Fibroblast of peridontal ligament (primary cell): Measurements from ENCODE around the gene NTHL1.

Source experiments
- DNase-seq: peaks from one replicate; pipeline ENCODE4 v3.0.0-alpha.2; 2010; ENCODE audit errors: extremely low read depth

The NTHL1 gene

DNA sequence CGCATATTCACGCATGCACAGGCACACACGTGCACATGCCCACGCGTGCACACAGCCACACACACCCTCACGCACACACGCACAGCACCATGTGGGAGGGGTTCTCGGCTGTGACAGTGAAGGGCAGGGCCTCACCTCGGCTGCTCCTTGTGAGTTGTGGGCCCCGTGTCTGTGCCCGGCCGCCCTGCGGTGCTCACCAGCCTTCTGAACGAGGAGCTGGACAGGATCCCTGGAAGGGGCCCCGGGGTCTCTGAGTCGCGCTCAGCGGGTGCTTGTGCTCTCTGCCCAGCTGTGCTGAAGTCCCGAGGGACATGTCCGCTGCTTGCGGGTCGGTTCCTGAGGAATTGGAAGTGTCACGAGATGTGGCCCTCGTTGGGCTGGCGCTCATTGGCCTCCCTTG, 16.2 kb upstream of the NTHL1 start:
- no peak for DNase-seq

DNA sequence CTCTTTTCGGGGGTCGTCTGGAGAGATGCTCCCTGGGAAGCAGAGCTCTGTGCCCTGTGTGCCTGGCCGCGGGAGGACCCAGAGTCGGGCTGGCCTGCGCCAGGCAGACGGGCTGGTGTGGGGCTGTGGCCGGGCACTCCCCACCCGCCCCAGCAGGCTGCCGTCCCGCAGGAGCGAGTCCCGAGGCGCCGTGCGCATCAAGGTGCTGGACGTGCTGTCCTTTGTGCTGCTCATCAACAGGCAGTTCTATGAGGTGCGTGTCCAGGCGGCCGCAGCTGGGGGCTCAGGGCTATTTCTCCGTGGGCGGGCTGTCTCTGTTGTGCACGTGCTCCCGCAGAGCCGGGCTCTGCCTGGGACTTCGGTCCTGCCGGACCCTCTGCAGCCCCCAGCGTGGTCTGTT, 15.2 kb upstream of the NTHL1 start:
- DNase-seq, result no peak

DNA sequence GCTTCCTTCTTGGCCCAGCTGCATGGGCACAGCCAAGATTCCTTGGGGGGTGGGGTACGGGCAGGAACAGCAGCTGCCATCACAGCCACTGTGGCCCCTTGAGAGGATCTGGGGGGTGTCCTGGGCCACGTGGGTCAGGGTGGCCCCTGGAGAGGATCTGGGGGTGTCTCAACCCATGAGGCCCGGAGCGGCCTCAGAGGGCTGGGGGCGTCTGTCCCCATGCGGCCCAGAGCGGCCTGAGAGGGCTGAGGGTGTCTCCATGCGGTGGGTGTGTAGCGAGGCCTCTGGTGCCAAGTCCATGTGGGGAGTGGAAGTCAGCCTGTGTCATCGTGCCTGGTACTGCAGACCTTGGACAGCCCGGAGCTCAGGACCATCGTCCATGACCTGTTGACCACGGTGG, 13.9 kb upstream of the NTHL1 start:
- no peak for DNase-seq

DNA sequence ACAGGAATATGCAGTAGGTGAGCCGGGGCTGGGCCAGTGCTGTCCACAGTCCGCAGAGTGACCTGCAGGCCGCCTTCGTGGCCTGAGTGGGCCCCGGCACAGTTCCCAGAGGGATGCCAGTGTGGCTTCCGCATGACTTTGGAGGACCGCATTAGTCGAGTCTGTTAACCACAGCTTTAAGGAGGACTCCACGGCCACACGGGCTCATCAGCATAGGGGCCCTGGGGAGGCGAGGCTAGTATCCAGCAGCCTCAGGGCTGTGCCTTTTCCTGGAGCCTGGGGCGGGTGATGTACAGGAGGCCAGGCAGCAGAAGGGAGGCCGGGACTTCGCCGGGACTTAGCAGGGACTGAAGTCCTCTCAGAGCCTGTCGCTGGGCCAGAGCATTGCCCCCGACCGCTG, 13.4 kb upstream of the NTHL1 start:
- DNase-seq, result no peak

DNA sequence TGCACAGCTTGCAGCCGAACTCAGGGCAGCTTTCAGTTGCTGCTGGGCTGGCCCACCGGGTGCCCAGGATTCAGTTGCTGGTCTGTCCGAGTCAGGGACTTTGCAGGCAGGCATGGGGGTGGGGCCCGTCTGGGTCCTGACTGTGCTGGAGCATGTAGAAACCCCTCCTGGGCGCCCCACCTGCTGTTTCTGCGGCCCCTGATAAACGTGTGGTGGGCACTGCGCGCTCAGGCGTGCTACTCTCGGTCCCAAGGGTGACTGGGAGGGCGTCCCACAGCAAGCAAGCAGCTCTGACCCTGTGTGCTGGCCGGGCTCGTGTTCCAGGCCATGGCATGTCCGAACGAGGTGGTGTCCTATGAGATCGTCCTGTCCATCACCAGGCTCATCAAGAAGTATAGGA, 12.7 kb upstream of the NTHL1 start:
- DNase-seq, result no peak

DNA sequence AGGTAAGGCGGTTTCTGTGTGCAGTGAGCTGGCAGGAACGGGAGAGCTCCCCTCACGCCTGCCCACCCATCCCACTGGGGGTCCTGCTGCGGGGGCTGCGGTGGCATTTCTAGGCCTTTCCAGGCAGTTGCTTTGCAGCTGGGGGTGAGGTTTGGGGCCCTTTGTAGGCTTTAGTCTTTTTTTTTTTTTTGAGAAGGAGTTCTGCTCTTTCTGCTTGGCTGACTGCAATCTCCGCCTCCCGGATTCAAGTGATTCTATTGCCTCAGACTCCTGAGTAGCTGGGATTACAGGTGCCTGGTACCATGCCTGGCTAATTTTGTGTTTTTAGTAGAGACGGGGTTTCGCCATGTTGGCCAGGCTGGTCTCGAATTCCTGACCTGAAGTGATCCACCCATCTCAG, 11.2 kb upstream of the NTHL1 start:
- DNase-seq, result no peak

DNA sequence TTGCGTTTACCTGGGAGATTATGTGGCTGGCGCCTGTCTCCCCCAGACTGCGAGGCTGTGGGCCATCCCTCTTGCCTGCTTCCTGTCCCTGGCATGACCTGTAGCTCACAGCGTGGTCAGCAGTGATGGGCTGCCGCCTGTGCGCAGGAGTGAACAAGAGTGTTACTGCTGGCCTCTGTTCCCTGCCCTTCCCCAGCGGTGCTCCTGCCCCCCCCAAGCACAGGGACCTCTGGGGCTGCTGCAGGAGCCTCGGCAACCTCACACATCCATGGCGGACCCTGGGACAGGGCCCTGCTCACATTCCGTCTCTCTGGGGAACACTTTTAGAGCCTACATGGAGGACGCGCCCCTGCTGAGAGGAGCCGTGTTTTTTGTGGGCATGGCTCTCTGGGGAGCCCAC, 10.8 kb upstream of the NTHL1 start:
- no peak for DNase-seq

DNA sequence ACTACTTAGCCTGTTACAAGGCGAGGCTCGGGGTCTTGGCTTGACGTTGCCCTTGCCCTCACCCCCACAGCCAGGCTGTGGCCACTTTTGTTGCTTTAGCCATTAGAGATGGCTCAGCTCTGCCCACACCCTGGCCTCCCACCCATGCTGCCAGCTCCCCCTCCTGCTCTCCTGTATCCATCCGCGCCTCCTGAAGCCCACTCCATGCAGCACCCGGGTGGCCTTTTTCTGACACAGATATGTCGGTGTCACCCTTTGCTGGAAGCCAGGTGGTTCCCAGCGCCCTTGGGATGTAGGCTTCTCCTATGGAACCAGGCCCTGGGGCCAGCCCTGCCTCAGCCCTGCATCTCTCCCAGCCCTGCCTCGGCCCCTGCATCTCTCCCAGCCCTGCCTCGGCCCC, 9.8 kb upstream of the NTHL1 start:
- DNase-seq, result no peak

DNA sequence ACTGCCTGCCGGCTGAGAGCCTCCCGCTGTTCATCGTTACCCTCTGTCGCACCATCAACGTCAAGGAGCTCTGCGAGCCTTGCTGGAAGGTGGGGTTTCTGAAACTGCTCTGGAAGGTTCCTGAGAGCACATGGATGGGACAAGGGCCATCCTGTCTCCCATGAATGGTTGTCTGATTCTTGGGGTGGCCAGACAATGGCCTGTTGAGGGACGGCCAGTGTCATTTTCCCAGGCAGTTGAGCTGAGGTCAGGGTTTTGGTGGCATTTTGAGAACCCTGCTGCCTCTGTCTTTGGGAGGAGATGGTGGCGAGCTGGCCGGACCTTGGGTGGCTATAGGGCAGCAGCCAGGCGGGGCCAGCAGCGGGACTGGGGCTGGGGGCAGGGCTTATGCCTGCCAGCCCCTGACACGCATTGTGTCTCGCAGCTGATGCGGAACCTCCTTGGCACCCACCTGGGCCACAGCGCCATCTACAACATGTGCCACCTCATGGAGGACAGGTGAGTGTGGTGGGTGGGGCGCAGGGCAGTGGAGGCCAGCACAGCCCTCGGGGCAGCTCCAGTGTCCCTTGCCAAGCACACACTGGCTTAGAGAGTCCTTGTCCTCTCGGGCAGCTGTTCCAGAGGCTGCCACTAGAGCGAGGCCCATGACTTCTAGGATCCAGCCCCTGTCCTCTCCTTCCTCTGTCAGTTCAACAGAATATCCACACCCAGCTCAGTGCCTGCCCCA, 9.2 kb upstream of the NTHL1 start:
- no peak for DNase-seq

DNA sequence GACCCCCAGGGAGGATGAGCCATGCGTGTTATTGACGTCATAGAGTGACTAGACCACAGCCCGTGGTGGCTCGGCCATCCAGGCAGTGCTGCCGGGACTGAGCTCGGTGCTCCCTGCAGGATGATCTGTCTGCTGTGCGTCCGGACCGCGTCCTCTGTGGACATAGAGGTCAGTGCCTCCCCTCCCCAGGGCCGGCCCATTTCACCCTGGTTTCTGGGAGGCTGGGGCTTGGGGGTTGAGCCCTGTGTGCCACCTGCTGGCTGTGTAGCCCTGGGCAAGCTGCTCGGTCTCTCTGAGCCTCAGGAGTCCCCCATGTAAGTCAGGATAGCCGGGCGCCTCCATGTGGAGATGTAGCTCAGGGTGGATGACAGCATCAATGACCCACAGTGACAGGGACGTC, 8.4 kb upstream of the NTHL1 start:
- peak; percentile 20 for DNase-seq

DNA sequence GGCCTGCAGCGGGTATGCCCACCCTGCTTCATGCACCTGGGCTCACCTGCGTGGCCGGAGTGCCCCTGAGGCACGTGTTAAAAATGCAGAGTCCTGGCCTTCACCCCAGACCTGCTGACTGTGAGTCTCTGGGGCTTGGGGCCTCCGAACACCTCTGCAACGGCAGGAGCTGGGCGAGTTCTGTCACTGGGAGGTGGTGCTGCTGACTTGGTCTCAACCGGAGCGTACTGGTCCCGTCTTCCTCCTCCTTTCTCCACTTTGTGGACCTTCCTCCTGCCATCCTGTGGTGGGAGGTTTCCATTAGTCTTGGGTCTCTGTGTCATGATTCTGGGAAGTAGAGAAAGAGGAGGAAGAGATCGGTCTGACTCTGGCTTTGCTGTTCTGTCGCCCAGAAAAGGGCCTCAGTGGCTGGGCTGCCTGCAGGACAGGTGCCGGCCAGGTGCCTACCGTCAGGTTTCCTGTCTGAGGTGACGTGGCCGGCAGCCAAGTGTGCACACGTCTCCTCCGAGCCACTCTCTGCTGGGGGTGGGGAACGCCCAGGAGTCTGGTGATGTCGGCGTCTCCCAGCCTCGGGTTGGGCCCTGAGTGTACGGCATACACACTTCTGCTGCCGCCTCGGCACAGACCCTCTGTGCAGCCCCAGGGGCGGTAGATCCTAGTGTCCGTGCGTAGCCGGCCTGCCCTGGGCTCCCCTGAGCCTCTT, 7.1 kb upstream of the NTHL1 start:
- no peak for DNase-seq

DNA sequence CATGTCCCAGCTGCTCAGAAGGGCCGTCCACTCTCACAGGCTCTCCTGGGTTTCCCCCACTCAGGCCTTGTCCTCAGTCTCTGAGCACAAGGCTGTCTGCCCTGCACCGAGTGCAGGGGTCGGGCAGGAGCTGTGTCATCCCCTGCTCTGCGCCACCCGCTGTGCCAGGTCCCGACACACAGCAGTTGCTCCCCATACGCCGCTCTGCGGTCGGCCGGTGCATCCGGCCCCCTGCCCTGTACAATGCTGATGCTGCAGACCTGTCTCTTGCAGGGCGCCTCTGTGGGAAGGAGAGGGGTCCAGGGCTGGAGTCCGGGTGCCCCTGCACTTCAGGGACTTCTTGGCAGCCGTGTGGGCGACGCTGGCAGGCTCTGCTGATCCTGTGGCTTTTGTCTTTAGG, 6.3 kb upstream of the NTHL1 start:
- no peak for DNase-seq

DNA sequence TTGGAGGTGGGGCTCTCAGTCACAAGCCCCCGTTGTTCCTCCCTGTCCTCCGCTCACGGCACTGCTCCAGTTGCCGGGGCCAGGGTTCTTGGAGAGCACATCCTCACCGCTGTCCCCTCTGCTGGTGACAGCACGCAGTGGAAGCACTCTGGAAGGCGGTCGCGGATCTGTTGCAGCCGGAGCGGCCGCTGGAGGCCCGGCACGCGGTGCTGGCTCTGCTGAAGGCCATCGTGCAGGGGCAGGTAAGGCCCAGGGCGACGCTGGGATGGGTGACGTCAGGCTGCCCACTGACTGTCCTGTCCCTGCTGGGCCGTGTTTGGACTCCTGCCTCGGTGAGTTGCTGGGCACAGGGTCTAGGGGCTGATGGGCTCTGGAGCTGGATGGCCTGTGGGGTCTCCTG, 5.6 kb upstream of the NTHL1 start:
- no peak for DNase-seq

DNA sequence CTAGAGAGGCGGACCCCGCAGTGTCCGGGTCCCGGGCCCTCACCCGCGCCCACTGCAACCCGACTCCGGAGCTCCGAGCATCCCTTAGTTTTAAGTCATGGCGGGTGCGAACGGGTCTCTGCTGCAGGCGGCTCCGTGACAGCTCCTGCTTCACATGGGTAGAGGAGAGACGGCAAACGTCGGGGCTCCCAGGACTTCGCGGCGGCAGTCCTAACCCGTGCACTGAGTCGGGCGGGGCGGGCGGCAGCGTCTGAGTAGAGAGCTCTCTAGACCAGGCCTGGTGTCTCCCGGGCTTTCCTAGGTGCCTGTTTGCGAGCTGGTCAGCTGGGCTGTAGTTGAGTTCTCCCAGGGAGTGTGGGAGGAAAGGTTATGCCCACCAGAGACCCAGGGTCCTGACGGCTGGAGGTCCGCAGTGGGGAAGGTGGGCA, 496 bp upstream of the NTHL1 start:
- DNase-seq, result no peak

DNA sequence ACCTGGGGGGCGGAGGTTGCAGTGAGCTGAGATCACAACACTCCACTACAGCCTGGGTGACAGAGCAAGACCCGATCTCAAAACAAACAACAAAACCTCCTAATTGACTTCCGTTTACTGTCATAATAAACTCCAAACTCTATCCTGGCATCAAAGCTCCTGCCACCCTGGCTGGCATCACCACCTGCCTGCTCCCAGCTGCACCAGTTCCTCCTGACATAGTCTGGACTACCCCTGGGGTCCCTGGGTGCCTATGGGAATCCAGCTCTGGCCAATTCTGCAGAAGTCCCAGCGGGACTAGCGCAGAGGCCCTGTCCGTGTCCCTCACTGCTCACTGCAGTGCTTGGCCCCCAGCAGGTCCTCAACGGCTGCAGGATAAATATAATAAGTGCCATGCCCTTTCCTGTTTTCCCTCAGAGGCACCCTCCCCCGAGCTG, 723 bp downstream of the NTHL1 start:
- DNase-seq, result no peak

DNA sequence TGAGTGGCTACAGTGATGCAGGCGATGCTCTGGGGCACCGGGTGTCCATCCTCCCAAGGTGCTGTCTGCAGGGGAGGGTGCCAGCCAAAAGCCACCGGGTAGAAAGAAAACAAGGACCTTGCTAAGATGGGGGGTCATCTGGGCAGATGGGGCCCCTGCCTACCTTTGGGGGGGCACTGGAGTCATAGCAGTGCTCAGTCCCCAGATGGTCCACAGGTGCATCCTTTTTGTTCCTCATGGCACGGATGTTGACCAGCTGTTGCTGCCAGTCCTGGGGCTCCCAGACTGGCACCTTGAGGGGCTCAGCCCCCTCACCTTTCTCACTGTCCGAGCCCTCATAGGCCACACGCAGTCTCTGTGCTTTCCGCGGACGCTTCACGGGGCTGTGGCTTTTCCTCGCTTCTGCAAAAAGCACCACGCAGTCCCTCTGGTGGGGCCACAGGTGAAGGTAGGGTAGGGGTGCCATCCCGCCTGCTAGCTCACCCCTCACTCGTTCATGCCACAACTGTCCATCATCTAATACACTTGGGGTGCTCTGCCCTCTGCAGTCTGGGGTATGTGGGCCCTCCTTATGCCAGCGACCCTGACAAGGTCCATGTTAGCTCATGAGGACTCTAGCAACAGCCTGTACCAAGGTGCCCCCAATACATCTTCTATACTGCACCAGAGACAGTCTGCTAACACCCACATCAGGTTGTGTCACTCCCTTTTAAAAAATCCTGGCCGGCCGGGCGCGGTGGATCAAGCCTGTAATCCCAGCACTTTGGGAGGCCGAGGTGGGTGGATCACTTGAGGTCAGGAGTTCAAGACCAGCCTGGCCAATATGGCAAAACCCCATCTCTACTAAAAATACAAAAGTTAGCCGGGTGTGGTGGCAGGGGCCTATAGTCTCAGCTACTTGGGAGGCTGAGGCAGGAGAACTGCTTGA, 1.4 kb downstream of the NTHL1 start:
- DNase-seq, result no peak

DNA sequence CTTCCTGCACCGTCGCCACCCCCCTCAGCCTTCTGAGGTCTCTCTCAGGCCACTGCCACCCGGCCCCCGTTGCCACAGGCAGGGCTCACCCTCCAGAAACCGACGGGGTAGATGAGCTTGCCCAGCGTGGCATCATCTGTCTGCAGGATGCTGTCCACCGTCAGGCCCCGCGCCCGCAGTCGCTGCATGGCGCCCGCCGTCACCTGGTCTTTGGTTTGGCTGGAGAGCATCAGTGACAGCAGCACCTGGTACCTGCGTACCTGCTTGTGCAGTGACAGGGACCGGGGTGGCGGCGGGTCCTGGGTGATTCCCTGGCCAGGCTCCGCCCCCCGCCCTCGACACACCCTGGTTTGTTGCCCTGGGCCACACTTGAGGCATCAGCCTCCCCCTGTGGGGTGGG, 3.1 kb downstream of the NTHL1 start:
- DNase-seq, result no peak

DNA sequence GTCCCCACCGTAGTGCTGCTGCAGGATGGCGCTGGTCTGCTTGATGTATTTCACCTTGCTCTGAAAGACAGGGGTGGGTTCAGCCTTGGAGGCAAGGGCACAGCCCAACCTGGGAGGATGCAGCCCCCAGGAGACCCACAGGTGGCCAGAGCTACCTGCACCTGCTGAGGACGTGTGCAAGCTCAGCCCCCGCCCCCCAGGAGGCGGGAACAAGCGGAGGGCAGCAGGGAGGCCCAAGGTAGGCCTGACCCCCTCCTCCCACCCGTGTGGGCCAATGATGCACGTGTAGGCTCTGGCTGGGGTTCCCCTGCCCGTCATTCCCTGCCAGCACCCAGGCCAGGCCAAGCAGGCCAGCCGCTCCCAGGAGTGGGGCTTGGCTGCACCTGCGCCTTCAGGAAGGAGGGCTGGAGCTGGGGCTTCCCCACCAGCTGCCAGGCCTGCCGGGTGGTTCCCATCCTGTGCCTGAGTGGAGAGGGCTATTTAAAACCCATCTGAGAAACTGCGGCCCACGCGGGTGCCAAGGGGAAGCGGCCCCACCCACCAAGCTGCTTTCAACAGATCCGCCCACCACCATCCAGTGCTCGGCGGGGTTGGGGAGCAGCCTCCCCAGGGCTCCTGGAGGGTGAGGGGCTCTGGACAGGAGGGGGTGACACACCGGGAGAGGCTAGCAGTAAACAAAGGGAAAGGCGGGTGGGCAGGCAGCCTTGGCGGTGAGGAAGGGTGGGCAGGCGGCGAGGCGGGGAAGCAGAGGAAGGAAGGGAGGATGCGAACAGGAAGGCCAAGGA, 3.8 kb downstream of the NTHL1 start:
- no peak for DNase-seq

DNA sequence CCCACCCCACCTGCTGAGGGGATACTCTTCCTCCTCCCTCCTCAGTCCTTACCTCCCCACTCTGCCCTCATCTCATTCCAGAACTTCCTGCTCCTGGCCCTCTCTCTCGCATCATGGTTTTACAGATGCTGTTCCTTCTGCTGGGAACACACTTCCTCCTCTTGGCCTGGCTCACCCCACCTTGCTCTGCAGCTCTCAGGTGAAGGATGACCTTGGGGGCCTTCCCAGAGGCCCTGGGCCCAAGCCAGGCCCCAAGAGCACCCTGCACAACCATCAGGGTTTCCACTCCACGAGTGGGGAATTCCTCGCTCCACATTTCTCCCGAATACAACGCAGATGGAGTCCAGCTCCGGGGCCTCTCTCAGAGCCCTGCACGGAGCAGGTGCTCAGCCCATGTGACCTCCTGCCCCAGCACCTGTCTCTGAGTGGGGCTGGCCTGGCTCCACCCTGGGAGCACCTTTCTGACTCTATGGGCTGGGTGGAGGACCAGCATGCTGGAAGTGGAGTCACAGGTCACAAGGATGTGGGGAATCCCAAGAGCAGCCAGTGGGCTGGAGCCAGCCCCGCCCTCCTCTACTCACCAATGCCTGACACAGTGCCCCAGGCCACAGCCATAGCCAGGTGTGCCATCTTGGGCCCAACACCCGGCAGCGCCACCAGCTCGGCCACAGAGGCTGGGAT, 4.5 kb downstream of the NTHL1 start:
- DNase-seq, result no peak

DNA sequence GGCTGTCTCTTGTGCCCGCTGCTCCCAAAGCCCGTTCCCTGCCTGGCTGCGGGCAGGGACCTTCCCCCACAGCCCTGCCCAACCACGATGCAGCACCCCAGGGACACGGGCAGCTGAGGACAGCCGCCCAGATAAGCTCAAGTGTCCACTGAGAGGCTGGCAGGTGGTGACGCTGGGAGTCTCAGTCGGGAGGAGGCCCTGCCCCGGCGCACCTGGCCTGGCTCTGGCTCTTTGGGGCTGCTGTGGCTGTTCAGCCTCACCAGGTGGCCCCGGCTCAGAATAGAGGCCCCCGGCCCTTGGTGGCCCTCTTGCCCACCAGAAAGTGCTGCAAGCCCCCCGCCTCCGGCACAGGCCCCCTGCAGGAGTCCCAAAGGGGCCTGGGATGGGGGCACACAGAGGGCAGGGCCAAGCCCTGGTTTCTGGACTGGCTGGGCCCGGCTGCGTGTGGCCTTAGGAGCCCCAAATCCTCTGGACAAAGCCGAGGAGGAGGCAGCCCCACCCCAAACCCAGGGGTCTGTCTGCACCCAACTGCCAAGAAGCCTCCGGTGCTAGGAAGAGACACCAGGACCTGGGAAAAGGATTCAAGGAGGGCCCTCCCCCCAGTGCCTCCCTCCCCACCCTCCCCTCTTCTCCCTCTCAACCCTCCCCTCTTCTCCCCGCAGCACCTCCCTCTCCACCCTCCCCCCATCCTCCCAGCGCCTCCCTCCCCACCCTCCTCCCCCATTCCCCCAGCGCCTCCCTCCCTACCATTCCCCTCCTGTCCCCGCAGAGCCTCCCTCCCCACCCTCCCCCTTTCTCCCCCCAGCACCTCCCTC, 5.3 kb downstream of the NTHL1 start:
- no peak for DNase-seq
